Activated effector memory CD4-positive, alpha-beta T cell treated with anti-CD3 and anti-CD28 coated beads, Interleukin-2, amount 50 U/mL, for 16 hours (primary cell): ENCODE measurements around the gene C2CD3.
"Not testable (repeated sequence)": the region's sequence is repeated elsewhere in the genome, so short reads cannot be mapped to it uniquely, and the experiment has no call there.

Experiments used
- DNase-seq: peaks from one replicate; pipeline ENCODE4 v3.0.0-alpha.2; 2020

Gene C2CD3

GRCh38 chr11:74001822-74002286 is 168.9 kb downstream of the C2CD3 start:
- DNase-seq, result peak; percentile 30

GRCh38 chr11:74000307-74001133 is 170.3 kb downstream of the C2CD3 start:
- DNase-seq, result peak; percentile 39

GRCh38 chr11:73999581-74000306 is 171.1 kb downstream of the C2CD3 start:
- DNase-seq, result no peak

- DNase-seq, result peak; percentile 22
These were observed 171.8 kb downstream of the C2CD3 start for GRCh38 chr11:73998846-73999575.

- DNase-seq, result peak; percentile 36
These were observed 173.6 kb downstream of the C2CD3 start for GRCh38 chr11:73997120-73997770.

GRCh38 chr11:73996161-73996747 is 174.5 kb downstream of the C2CD3 start:
- DNase-seq, result peak; percentile 63

- DNase-seq, result peak; percentile 61
These were observed 175.1 kb downstream of the C2CD3 start for GRCh38 chr11:73995731-73996130.

GRCh38 chr11:73995247-73995646 is 175.6 kb downstream of the C2CD3 start:
- DNase-seq, result peak; percentile 31

- peak; percentile 64 for DNase-seq
These were observed 179.3 kb downstream of the C2CD3 start for GRCh38 chr11:73991471-73992006.

- DNase-seq, result no peak
These were observed 180.1 kb downstream of the C2CD3 start for GRCh38 chr11:73990730-73991129.

- peak; percentile 41 for DNase-seq
These were observed 181.6 kb downstream of the C2CD3 start for GRCh38 chr11:73989156-73989555.

- DNase-seq, result no peak
These were observed 182.6 kb downstream of the C2CD3 start for GRCh38 chr11:73988227-73988626.

GRCh38 chr11:73985661-73986060 is 185.1 kb downstream of the C2CD3 start:
- not testable (repeated sequence) for DNase-seq

- no peak for DNase-seq
These were observed 186.9 kb downstream of the C2CD3 start for GRCh38 chr11:73983741-73984538.

- DNase-seq, result peak; percentile 97
These were observed 187.6 kb downstream of the C2CD3 start for GRCh38 chr11:73982990-73983740.

- DNase-seq, result peak; percentile 94
These were observed 188.2 kb downstream of the C2CD3 start, which contains the start of gene UCP2 for GRCh38 chr11:73982595-73982989. Gene UCP2, minus strand, starts transcription at chr11:73982843. Its CDS starts 4,465 bp downstream, at chr11:73978378.

GRCh38 chr11:73981051-73981805 is 189.6 kb downstream of the C2CD3 start:
- DNase-seq, result no peak

- peak; percentile 90 for DNase-seq
These were observed 190.5 kb downstream of the C2CD3 start for GRCh38 chr11:73980001-73980961.
